GM12864 (cell line): Measurements from ENCODE around the gene ATAD3A.

ENCODE experiments used
- DNase-seq: peaks from one replicate; pipeline ENCODE4 v3.0.0-alpha.2; 2011; ENCODE audit warnings: low read depth
- H3K4me3 ChIP-seq: 2 replicates; pipeline ENCODE4 v1.5.1; 2011; ENCODE audit warnings: mild to moderate bottlenecking, low read depth, low read length, control low read depth
- CTCF ChIP-seq: IDR thresholded peaks from 2 replicates; pipeline ENCODE4 v1.5.1; 2011; ENCODE audit warnings: low read depth, mild to moderate bottlenecking, moderate library complexity, low read length, control low read depth, inconsistent platforms; ENCODE audit errors: missing control alignments

The ATAD3A gene

GRCh38 chr1:1547011-1547410, 35.0 kb downstream of the ATAD3A start:
- H3K4me3 ChIP-seq, result no peak overlapping the region
- no peak for TF ChIP-seq CTCF
- no peak for DNase-seq

- no peak for TF ChIP-seq CTCF
- no peak overlapping the region for H3K4me3 ChIP-seq
- DNase-seq, result no peak
These were observed 35.5 kb downstream of the ATAD3A start for GRCh38 chr1:1547476-1547875.

- TF ChIP-seq CTCF, result no peak
- H3K4me3 ChIP-seq, result no peak overlapping the region
- no peak for DNase-seq
These were observed 36.6 kb downstream of the ATAD3A start for GRCh38 chr1:1548591-1548990.

- no peak for TF ChIP-seq CTCF
- H3K4me3 ChIP-seq, result no peak overlapping the region
These were observed 38.1 kb downstream of the ATAD3A start for GRCh38 chr1:1550087-1550486.

GRCh38 chr1:1550591-1551432, 38.9 kb downstream of the ATAD3A start:
- DNase-seq, result no peak
- peak; percentile 35 for TF ChIP-seq CTCF

More at GRCh38 chr1:1550087-1550486, 38.1 kb downstream of the ATAD3A start:
- no peak for DNase-seq

GRCh38 chr1:1551524-1552262, 39.7 kb downstream of the ATAD3A start:
- TF ChIP-seq CTCF, result no peak
- DNase-seq, result no peak
- H3K4me3 ChIP-seq, result no peak overlapping the region

More at GRCh38 chr1:1550591-1551432, 38.9 kb downstream of the ATAD3A start:
- no peak overlapping the region for H3K4me3 ChIP-seq

- no peak for TF ChIP-seq CTCF
- H3K4me3 ChIP-seq, result no peak overlapping the region
- DNase-seq, result no peak
These were observed 40.3 kb downstream of the ATAD3A start for GRCh38 chr1:1552263-1552639.
